GM10248 (cell line): ENCODE results near the gene ACACA.

Source experiments
- CTCF ChIA-PET: fragments of 300-600 bp; sonication (Branson Sonifier 250); formaldehyde crosslinking; extraction: SDS; loops from one replicate; lab custom pipeline; 2021; ENCODE audit warnings: antibody characterized with exemption; lab: Yijun Ruan, JAX
- POLR2A ChIA-PET: fragments of 350-650 bp; sonication (Branson Sonifier 250); formaldehyde crosslinking; extraction: SDS; loops from one replicate; lab custom pipeline; 2020; ENCODE audit warnings: antibody characterized with exemption; lab: Yijun Ruan, JAX
- DNase-seq: peaks from one replicate; pipeline ENCODE4 v3.0.0; 2012; ENCODE audit errors: extremely low spot score
- CTCF ChIP-seq: IDR thresholded peaks from 2 replicates; pipeline ENCODE4 v1.5.1; 2012; ENCODE audit warnings: mild to moderate bottlenecking, low read depth; ENCODE audit errors: extremely low read depth, missing control alignments, control extremely low read depth

Gene ACACA

GRCh38 chr17:37240381-37240780, 166.3 kb downstream of the ACACA start:
- ChIA-PET POLR2A (no interaction called here), CTCF (interaction anchor here (0.7 to 5.2 kb wide), 28 partner anchors 9 to 725 kb away, joined by 3 to 44 read pairs (median 3); partner anchors contain the start of gene MRM1)

GRCh38 chr17:37239690-37240334, 166.8 kb downstream of the ACACA start:
- TF ChIP-seq CTCF = peak; percentile 77
- ChIA-PET POLR2A (no interaction called here), CTCF (interaction anchor here (0.6 to 5.2 kb wide), 28 partner anchors 8 to 724 kb away, joined by 3 to 44 read pairs (median 3); partner anchors contain the start of gene MRM1)
- peak; percentile 28 for DNase-seq

More at GRCh38 chr17:37240381-37240780, 166.3 kb downstream of the ACACA start:
- no peak for DNase-seq
- TF ChIP-seq CTCF = no peak

GRCh38 chr17:37234106-37234505, 172.5 kb downstream of the ACACA start:
- CTCF ChIA-PET = interaction anchor here (0.9 to 5.9 kb wide), 5 partner anchors 8 to 607 kb away, joined by 3 to 32 read pairs (median 3); no protein-coding TSS in a partner anchor
- DNase-seq = no peak
- POLR2A ChIA-PET = no interaction called here
- TF ChIP-seq CTCF = no peak

- ChIA-PET POLR2A (no interaction called here), CTCF (interaction anchor here (1.1 to 5.9 kb wide), 4 partner anchors 8 to 605 kb away, joined by 3 to 32 read pairs (median 10); no protein-coding TSS in a partner anchor)
- no peak for TF ChIP-seq CTCF
- no peak for DNase-seq
These were observed 173.6 kb downstream of the ACACA start for GRCh38 chr17:37233036-37233435.

GRCh38 chr17:37231887-37232286, 174.7 kb downstream of the ACACA start:
- DNase-seq = no peak
- TF ChIP-seq CTCF = no peak
- POLR2A ChIA-PET = no interaction called here
- CTCF ChIA-PET = interaction anchor here (0.7 to 5.9 kb wide), 5 partner anchors 8 to 629 kb away, joined by 3 to 32 read pairs (median 6); partner anchors contain the start of gene MRM1

- DNase-seq = no peak
- CTCF ChIA-PET = interaction anchor here (1.2 to 2.7 kb wide), 3 partner anchors 11 to 628 kb away, joined by 3 to 17 read pairs (median 6); partner anchors contain the start of gene MRM1
- POLR2A ChIA-PET = no interaction called here
- no peak for TF ChIP-seq CTCF
These were observed 176.0 kb downstream of the ACACA start for GRCh38 chr17:37230633-37231032.
